Measurements from ENCODE around the gene ZNF529. TPM values are rescaled to one million over a fixed set of nuclear protein-coding genes. Genes with fewer than 3 reads are reported as not detected.

Gene ZNF529
- total RNA-seq, 1 donor from 2014 or later, result 33.5 TPM

- H3K36me3 Mint-ChIP-seq, result peaks cover 17% of the 10 kb centered on the region
- TF ChIP-seq, protein P1, sequence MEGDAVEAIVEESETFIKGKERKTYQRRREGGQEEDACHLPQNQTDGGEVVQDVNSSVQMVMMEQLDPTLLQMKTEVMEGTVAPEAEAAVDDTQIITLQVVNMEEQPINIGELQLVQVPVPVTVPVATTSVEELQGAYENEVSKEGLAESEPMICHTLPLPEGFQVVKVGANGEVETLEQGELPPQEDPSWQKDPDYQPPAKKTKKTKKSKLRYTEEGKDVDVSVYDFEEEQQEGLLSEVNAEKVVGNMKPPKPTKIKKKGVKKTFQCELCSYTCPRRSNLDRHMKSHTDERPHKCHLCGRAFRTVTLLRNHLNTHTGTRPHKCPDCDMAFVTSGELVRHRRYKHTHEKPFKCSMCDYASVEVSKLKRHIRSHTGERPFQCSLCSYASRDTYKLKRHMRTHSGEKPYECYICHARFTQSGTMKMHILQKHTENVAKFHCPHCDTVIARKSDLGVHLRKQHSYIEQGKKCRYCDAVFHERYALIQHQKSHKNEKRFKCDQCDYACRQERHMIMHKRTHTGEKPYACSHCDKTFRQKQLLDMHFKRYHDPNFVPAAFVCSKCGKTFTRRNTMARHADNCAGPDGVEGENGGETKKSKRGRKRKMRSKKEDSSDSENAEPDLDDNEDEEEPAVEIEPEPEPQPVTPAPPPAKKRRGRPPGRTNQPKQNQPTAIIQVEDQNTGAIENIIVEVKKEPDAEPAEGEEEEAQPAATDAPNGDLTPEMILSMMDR (IDR thresholded peaks at IDR 0.05; ENCODE audit: unreplicated experiment), result no peak
These were observed 76.1 kb downstream of the ZNF529 start for GRCh38 chr19:36497001-36497400.

More at GRCh38 chr19:36497001-36497400, 76.1 kb downstream of the ZNF529 start:
- Mint-ChIP-seq H3K4me1 (no peaks in the 10 kb centered on the region), H3K9me3 (peaks cover 28% of the 10 kb centered on the region), H3K27ac (no peak overlapping the region), H3K27me3 (ENCODE audit: low read depth) (no peaks in the 10 kb centered on the region), H3K4me3 (no peak overlapping the region)
- DNase-seq (ENCODE audit: low spot score in 2 of 2, unreplicated experiment in 2 of 2), result no peak

Other genes with a start within 250 kb of the ZNF529 start
- gene ZFP14, start 194.1 kb downstream of the ZNF529 start, total RNA-seq, result 13.9 to 14.6 TPM (median 14.3 TPM) in 3 replicates
- 14.9 to 15.6 TPM (median 15.5 TPM) in 3 replicates for gene ZFP82, start 154.6 kb downstream of the ZNF529 start, total RNA-seq
- gene ZNF566, start 83.7 kb downstream of the ZNF529 start, total RNA-seq, result 19.2 to 19.6 TPM (median 19.6 TPM) in 3 replicates
- gene ZNF260, start 45.0 kb downstream of the ZNF529 start, total RNA-seq, result 26.7 to 32.8 TPM (median 29.2 TPM) in 3 replicates
- gene ZNF382, start 32.0 kb upstream of the ZNF529 start, total RNA-seq, result 21.1 to 22.2 TPM (median 21.2 TPM) in 3 replicates
- gene ZNF461, start 93.5 kb upstream of the ZNF529 start, total RNA-seq, result 10.3 to 13.6 TPM (median 13.1 TPM) in 3 replicates
- 11.0 to 12.9 TPM (median 11.3 TPM) in 3 replicates for gene ZNF567, start 114.3 kb upstream of the ZNF529 start, total RNA-seq
- gene ZNF850, start 199.5 kb upstream of the ZNF529 start, total RNA-seq, result 11.1 to 14.5 TPM (median 12.6 TPM) in 3 replicates